Measurements from ENCODE around the gene MAST4.

Gene MAST4

DNA sequence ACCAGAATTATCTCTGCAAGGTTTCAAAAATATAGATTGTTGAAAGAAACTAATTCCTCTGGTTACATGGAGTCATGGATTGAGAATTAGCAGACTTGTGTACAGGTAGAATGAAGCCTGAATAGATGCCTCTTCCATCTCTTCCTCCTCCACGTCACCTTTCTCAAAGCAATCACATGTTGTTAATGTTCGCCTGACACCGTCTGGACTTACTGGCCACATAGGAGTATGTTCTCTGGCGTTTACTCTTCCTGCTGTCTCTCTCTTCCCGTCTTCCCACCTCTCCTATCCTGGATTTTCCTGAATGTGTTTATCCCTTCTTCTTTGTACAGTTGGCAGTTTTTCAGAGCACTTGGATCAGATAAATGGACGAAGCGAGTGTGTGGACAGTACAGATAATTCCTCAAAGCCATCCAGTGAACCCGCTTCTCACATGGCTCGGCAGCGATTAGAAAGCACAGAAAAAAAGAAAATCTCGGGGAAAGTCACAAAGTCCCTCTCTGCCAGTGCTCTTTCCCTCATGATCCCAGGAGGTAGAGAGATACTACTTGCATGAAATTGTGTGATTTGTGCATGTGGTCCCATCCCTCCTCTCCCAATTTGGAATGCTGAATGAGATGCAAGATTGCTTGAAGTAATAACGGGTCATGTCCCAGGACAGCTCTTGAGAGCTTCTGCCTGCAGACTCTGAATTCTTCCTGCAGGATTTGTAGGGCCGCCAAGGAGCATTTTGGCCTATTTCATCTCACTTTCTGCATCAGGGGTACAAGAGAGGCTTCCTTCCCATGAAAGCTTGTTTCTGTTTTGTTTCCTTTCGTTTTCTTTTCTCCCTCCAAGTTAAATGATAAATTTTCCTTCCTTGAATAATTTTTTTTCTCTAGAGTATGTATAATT lies 553.1 kb downstream of the MAST4 start:
- ChIA-PET POLR2A (ENCODE audit: low non-redundant PET) (no interaction called here), CTCF (interaction anchor here (0.7 to 1.4 kb wide), 6 partner anchors 9 to 336 kb away, joined by 3 to 5 read pairs (median 4); no protein-coding TSS in a partner anchor)
- TF ChIP-seq, protein P1, sequence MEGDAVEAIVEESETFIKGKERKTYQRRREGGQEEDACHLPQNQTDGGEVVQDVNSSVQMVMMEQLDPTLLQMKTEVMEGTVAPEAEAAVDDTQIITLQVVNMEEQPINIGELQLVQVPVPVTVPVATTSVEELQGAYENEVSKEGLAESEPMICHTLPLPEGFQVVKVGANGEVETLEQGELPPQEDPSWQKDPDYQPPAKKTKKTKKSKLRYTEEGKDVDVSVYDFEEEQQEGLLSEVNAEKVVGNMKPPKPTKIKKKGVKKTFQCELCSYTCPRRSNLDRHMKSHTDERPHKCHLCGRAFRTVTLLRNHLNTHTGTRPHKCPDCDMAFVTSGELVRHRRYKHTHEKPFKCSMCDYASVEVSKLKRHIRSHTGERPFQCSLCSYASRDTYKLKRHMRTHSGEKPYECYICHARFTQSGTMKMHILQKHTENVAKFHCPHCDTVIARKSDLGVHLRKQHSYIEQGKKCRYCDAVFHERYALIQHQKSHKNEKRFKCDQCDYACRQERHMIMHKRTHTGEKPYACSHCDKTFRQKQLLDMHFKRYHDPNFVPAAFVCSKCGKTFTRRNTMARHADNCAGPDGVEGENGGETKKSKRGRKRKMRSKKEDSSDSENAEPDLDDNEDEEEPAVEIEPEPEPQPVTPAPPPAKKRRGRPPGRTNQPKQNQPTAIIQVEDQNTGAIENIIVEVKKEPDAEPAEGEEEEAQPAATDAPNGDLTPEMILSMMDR (conservative IDR thresholded peaks at IDR 0.05; ENCODE audit: low read depth), result no peak
- H3K27ac ChIP-seq, result no peak overlapping the region
- no peak for DNase-seq (ENCODE audit: low spot score)

DNA sequence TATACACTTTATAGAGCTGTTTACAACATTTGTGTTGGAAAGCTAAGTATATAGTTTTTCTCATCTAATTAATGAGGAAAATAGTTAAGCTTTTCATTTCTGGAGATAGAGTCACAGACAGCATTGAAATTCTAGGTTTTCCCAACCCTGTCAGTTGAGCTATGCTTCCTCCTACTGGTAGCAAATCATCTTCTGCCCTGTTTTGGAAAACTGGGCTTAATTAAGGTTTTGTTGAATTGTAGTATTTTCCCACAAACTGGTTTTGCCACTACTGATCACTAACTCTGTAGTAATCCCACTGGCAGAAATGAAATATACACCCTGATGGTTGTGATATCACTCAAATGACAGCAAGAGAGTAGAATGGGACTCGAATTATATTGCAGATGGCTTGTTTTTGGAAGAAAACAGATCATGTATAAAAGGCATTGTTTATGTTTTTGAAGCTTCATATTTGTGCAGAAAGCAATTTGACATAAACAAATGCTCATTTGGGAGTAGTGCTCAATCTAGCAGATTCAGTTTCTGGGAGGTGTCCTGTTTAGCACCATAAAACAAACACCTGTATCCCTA lies 553.8 kb downstream of the MAST4 start:
- DNase-seq (ENCODE audit: low spot score), result peak; percentile 42
- ChIA-PET POLR2A (ENCODE audit: low non-redundant PET) (no interaction called here), CTCF (interaction anchor here (0.7 to 1.4 kb wide), 5 partner anchors 10 to 337 kb away, joined by 3 to 5 read pairs (median 4); no protein-coding TSS in a partner anchor)
- TF ChIP-seq, protein P1 (conservative IDR thresholded peaks at IDR 0.05; ENCODE audit: low read depth), result peak; percentile 60
- H3K27ac ChIP-seq, result no peak overlapping the region

DNA sequence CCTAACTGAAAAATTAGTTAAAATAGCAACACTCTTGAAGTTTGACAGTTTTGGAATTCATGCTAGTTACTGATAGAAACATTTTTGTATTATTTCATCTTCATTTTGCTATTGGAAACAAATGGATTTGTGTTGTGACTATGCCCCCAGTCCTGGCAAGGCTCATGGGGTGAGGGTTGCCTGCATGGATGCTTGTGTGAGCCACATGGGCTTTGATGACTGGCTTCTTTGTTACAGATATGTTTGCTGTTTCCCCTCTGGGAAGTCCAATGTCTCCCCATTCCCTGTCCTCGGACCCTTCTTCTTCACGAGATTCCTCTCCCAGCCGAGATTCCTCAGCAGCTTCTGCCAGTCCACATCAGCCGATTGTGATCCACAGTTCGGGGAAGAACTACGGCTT lies 556.2 kb downstream of the MAST4 start:
- ChIA-PET CTCF (interaction anchor here (0.8 kb wide), 1 partner anchor 14 kb away, joined by 3 read pairs; no protein-coding TSS in a partner anchor), POLR2A (ENCODE audit: low non-redundant PET) (no interaction called here)
- DNase-seq (ENCODE audit: low spot score), result no peak
- no peak overlapping the region for H3K27ac ChIP-seq
- TF ChIP-seq, protein P1 (conservative IDR thresholded peaks at IDR 0.05; ENCODE audit: low read depth), result no peak

DNA sequence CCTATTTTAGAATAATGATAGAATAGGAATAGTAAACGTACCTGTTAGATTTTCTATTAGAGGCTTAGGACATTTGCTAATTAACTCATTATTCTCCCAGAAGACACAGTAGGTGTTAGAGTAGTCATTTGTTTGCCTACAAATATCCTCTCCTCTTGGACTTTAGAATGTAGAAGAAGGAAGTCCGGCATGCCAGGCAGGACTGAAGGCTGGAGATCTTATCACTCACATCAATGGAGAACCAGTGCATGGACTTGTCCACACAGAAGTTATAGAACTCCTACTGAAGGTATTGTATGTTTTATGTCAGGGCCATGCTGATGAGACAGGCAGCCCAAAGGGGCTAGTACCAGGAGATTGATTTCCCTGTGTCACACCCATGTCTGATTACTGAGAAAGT lies 557.1 kb downstream of the MAST4 start:
- TF ChIP-seq, protein P1 (conservative IDR thresholded peaks at IDR 0.05; ENCODE audit: low read depth), result no peak
- ChIA-PET POLR2A (ENCODE audit: low non-redundant PET) (no interaction called here), CTCF (interaction anchor here (0.7 to 0.8 kb wide), 2 partner anchors 13 to 16 kb away, joined by 3 read pairs; no protein-coding TSS in a partner anchor)

DNA sequence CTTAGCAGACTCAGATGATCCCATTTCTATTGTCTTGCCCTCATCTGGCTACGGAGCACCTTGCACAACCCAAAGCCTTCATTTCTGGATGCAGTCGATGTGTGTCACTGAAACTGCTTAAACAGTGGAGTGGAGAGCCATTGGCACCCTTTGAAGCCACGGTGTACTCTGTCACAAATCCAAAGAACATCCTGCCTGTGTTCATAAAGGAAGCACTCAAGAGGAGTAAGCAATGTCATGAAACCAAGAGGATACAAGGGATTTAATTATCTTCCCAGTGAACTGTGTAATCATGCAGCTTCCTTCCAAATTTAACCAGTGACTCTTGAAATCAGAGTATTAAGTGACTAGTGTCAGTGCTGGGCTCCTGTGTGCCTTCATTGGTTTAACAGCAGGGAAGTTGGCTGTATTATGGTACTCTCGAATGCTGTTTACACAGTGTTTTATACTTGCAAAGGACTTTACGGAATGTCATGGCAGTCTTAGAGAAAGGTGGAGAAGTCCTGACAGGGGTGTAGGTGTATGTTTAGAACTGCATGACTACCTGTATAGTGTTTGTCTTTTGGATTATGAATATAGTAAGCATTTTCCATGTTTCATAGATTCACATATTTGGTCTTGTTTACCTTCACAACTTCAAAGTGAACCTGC lies 558.5 kb downstream of the MAST4 start:
- no peak for DNase-seq (ENCODE audit: low spot score)
- ChIA-PET CTCF (interaction anchor here (0.6 kb wide), 1 partner anchor 58 kb away, joined by 3 read pairs; no protein-coding TSS in a partner anchor), POLR2A (ENCODE audit: low non-redundant PET) (no interaction called here)
- TF ChIP-seq, protein P1 (conservative IDR thresholded peaks at IDR 0.05; ENCODE audit: low read depth), result no peak
- no peak overlapping the region for H3K27ac ChIP-seq

More for the DNA sequence above, 557.1 kb downstream of the MAST4 start:
- DNase-seq (ENCODE audit: low spot score), result no peak
- no peak overlapping the region for H3K27ac ChIP-seq

Data from RWPE1 (cell line).